GM19099 (cell line): ENCODE data around the gene KRTAP2-1.
"Not testable (repeated sequence)": the region's sequence is repeated elsewhere in the genome, so short reads cannot be mapped to it uniquely, and the experiment has no call there.

Experiments used
- POLR2A ChIP-seq: IDR thresholded peaks from 3 replicates; pipeline ENCODE4 v1.6.1; 2011; ENCODE audit warnings: low read depth; ENCODE audit not compliant: insufficient read length; ENCODE audit errors: extremely low read depth

The KRTAP2-1 gene

DNA sequence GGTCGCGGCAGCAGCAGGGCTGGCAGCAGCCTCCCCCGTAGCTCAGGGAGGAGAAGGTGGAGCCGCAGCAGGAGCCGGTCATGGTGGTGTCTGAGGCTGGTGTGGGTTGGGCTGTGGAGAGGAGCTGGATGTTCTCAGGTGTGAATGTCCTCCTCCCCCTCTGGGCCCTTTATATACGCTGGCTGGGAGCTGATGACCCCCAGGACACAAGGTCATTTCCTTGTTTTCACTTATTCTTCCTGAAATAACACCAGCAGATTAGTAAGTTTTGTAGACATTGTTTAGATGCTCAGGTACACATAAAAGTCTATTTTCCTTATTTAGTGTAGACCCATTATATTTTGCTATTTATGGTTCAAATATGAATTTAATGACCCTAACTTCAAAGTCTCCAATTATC is 8.0 kb upstream of the KRTAP2-1 start, which contains the start of gene KRTAP2-2:
KRTAP2-2 (minus strand) TSS at position 101 of the 400 bp plus-strand sequence; CDS start at position 82, 19 bp downstream.
- TF ChIP-seq POLR2A = not testable (repeated sequence)

GRCh38 chr17:41054025-41054424 is 6.9 kb upstream of the KRTAP2-1 start:
- no peak for TF ChIP-seq POLR2A

DNA sequence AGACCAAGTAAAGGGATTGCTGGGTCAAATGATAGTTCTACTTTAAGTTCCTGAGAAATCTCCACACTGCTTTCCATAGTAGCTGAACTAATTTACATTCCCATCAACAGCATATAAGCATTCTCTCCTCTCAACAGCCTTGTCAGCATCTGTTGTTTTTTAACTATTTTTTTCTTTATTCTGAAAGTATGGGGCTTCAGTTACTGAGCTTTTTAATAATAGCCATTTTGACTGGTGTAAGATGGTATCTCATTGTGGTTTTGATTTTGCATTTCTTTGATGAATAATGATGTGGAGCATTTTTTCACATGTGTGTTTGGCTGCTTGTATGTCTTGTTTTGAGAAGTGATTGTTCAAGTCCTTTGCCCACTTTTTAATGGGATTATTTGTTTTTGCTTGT is 5.5 kb upstream of the KRTAP2-1 start:
- no peak for TF ChIP-seq POLR2A

GRCh38 chr17:41049110-41049509 is 2.0 kb upstream of the KRTAP2-1 start:
- no peak for TF ChIP-seq POLR2A

DNA sequence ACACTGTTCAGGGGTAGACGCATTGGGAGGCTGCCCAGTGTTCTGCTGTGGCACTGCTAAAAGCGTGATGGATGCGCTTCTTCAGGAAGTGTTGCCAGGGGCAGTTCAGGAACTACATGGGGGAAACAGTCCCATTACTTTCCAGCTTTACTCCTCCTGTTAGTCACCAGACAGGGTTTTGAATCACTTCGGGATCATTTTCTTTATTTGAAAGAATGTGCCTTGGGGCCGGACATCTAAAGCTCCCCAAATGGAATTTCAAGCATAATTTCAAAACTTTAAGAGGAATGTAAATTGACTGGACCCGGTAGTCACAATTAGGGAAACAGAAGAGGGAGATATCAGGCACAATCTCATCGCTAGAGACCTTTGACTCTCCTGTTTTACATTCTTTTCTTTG is 1.3 kb upstream of the KRTAP2-1 start:
- no peak for TF ChIP-seq POLR2A

- no peak for TF ChIP-seq POLR2A
These were observed 4.2 kb downstream of the KRTAP2-1 start for GRCh38 chr17:41042953-41043352.

- TF ChIP-seq POLR2A = not testable (repeated sequence)
These were observed 6.1 kb downstream of the KRTAP2-1 start, which contains the start of gene KRTAP1-1 for GRCh38 chr17:41040783-41041571. Gene KRTAP1-1, minus strand, starts transcription at chr17:41041450. Its CDS starts 53 bp downstream, at chr17:41041397.

DNA sequence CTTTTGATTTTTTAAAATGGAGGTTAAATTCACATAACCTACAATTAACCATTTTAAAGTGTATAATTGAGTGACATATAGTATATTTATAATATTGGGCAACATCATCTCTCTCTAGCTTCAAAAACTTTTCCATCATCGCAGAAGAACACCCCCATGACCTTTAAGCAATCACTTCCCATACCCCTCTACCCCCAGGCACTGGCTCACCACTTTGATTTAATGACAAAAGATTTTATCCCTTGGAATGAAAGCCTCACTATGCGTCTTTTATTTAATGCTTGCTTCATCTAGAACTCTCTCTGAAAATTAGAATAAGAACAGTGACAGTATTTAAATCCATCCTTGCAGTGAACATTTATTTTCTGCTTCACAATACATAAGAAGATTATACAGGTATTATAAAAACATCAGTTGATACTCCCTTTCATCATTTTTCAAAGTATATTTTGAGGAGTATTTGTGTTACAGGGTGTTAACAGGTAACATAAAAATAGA is 9.2 kb downstream of the KRTAP2-1 start:
- TF ChIP-seq POLR2A = no peak

GRCh38 chr17:41034346-41034935 is 12.7 kb downstream of the KRTAP2-1 start, which contains the start of gene KRTAP1-3:
Gene KRTAP1-3, minus strand, starts transcription at chr17:41034874. Its CDS starts 53 bp downstream, at chr17:41034821.
- not testable (repeated sequence) for TF ChIP-seq POLR2A

- no peak for TF ChIP-seq POLR2A
These were observed 17.4 kb downstream of the KRTAP2-1 start, which contains the start of gene KRTAP1-4 for GRCh38 chr17:41029633-41030245. Gene KRTAP1-4, minus strand, starts transcription at chr17:41030195. Its CDS starts 117 bp downstream, at chr17:41030078.

GRCh38 chr17:41026715-41027471 is 20.2 kb downstream of the KRTAP2-1 start, which contains the start of gene KRTAP1-5:
Gene KRTAP1-5, minus strand, starts transcription at chr17:41027208. Its CDS starts 53 bp downstream, at chr17:41027155.
- no peak for TF ChIP-seq POLR2A

- no peak for TF ChIP-seq POLR2A
These were observed 22.4 kb downstream of the KRTAP2-1 start for GRCh38 chr17:41024697-41025096.

DNA sequence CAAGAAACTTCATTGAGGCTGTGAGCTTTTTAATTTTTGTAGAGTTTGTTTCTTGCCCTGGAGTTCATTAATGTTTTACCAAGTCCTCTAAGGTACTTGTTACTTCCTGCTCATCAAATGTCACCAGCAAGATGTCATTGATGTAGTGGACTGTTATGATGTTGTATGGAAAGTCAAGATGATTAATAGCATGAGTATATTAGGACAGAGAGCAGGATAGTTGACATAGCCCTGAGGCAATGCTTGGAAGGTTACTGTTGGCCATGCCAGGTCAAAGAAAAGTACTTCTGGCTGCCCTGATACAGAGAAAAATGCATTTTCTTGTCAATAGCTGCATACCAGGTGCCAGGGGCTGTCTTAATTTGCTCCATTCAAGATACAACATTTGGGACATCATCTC is 26.8 kb downstream of the KRTAP2-1 start:
- no peak for TF ChIP-seq POLR2A

DNA sequence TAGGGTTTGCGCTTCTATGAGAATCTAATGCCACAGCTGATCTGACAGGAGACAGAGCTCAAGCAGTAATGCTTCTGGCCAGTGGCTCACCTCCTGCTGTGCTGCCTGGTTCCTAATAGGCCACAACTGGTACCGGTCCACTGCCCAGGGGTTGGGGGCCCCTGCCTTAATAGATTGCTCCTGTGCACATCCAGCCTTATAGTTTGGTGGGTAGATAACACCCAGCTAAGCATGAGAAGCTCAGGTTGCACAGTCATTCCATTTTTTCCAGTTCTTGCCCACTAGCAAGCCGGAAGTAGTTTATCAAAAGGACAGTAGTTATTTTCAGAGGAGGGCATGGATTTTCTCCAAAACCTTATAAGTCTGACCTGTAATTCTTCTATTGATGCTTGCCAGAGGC is 27.7 kb downstream of the KRTAP2-1 start:
- no peak for TF ChIP-seq POLR2A
